NT2/D1 (cell line): ENCODE data around the gene ITCH.
A peak's percentile ranks its signal among the peaks of the same experiment; 100 is the strongest.

Experiments used
- DNase-seq: peaks from one replicate; pipeline ENCODE4 v3.0.0-alpha.2; 2011; ENCODE audit warnings: low read depth, low spot score
- H3K27me3 ChIP-seq: 2 replicates; pipeline ENCODE4 v1.6.0; 2011; ENCODE audit warnings: mild to moderate bottlenecking; ENCODE audit not compliant: insufficient read length, insufficient read depth
- H3K36me3 ChIP-seq: 2 replicates; pipeline ENCODE4 v1.6.1; 2011; ENCODE audit warnings: mild to moderate bottlenecking, low read length, mixed read lengths; ENCODE audit not compliant: insufficient read depth, insufficient read length
- H3K4me1 ChIP-seq: 2 replicates; pipeline ENCODE4 v1.5.1; 2011; ENCODE audit not compliant: insufficient read depth, insufficient read length
- H3K4me3 ChIP-seq: 2 replicates; pipeline ENCODE4 v1.5.1; 2011; ENCODE audit warnings: low read depth; ENCODE audit not compliant: insufficient read length
- H3K9ac ChIP-seq: 2 replicates; pipeline ENCODE4 v1.6.0; 2011; ENCODE audit warnings: low read depth; ENCODE audit not compliant: insufficient read length
- H3K9me3 ChIP-seq: 2 replicates; pipeline ENCODE4 v1.5.1; 2011; ENCODE audit warnings: mild to moderate bottlenecking, low read length; ENCODE audit not compliant: insufficient read depth
- SUZ12 ChIP-seq: IDR thresholded peaks from 2 replicates; pipeline ENCODE4 v1.6.1; 2011; ENCODE audit not compliant: insufficient read length, insufficient read depth; ENCODE audit errors: extremely low read depth
- YY1 ChIP-seq: IDR thresholded peaks from 2 replicates; pipeline ENCODE4 v1.6.1; 2011; ENCODE audit not compliant: insufficient read length, insufficient read depth
- ZNF274 ChIP-seq: IDR thresholded peaks from 2 replicates; pipeline ENCODE4 v1.6.1; 2011; ENCODE audit warnings: mild to moderate bottlenecking, low read depth, low read length

ITCH gene

GRCh38 chr20:34541917-34542316 is 178.8 kb downstream of the ITCH start:
- H3K4me1 ChIP-seq, result peaks cover 11% of the 10 kb centered on the region
- no peaks in the 10 kb centered on the region for H3K27me3 ChIP-seq
- peaks cover 51% of the 10 kb centered on the region for H3K36me3 ChIP-seq
- no peak overlapping the region for H3K4me3 ChIP-seq
- TF ChIP-seq SUZ12, result no peak
- no peak for TF ChIP-seq YY1
- no peak for TF ChIP-seq ZNF274
- no peaks in the 10 kb centered on the region for H3K9me3 ChIP-seq
- H3K9ac ChIP-seq, result no peak overlapping the region
- DNase-seq, result no peak

GRCh38 chr20:34542439-34542838 is 179.4 kb downstream of the ITCH start:
- Histone ChIP-seq H3K4me1 (peaks cover 11% of the 10 kb centered on the region), H3K36me3 (peaks cover 46% of the 10 kb centered on the region), H3K9ac (no peak overlapping the region), H3K4me3 (no peak overlapping the region), H3K9me3 (no peaks in the 10 kb centered on the region), H3K27me3 (no peaks in the 10 kb centered on the region)
- TF ChIP-seq ZNF274 (no peak), SUZ12 (no peak), YY1 (no peak)
- no peak for DNase-seq

GRCh38 chr20:34543463-34544056 is 180.5 kb downstream of the ITCH start:
- DNase-seq, result no peak
- Histone ChIP-seq H3K4me3 (no peak overlapping the region), H3K27me3 (no peaks in the 10 kb centered on the region), H3K4me1 (peaks cover 13% of the 10 kb centered on the region), H3K9me3 (no peaks in the 10 kb centered on the region), H3K36me3 (peaks cover 38% of the 10 kb centered on the region), H3K9ac (no peak overlapping the region)
- TF ChIP-seq YY1, result no peak

GRCh38 chr20:34544109-34544796 is 181.2 kb downstream of the ITCH start:
- Histone ChIP-seq H3K4me1 (peaks cover 14% of the 10 kb centered on the region), H3K9ac (peak overlapping the region; percentile 62), H3K9me3 (no peaks in the 10 kb centered on the region), H3K4me3 (no peak overlapping the region), H3K36me3 (peaks cover 31% of the 10 kb centered on the region), H3K27me3 (no peaks in the 10 kb centered on the region)
- no peak for DNase-seq
- TF ChIP-seq SUZ12 (no peak), ZNF274 (no peak), YY1 (no peak)

- peaks cover 7% of the 10 kb centered on the region for H3K36me3 ChIP-seq
- H3K4me1 ChIP-seq, result peaks cover 19% of the 10 kb centered on the region
- H3K9ac ChIP-seq, result no peak overlapping the region
- H3K27me3 ChIP-seq, result no peaks in the 10 kb centered on the region
- TF ChIP-seq YY1, result no peak
- TF ChIP-seq ZNF274, result no peak
- no peak for TF ChIP-seq SUZ12
- no peak overlapping the region for H3K4me3 ChIP-seq
- no peaks in the 10 kb centered on the region for H3K9me3 ChIP-seq
- no peak for DNase-seq
These were observed 183.7 kb downstream of the ITCH start for GRCh38 chr20:34546751-34547181.

- H3K27me3 ChIP-seq, result no peaks in the 10 kb centered on the region
- no peak for DNase-seq
- H3K9me3 ChIP-seq, result no peaks in the 10 kb centered on the region
- H3K9ac ChIP-seq, result no peak overlapping the region
- no peak for TF ChIP-seq YY1
- no peak overlapping the region for H3K4me3 ChIP-seq
- H3K36me3 ChIP-seq, result no peaks in the 10 kb centered on the region
- peaks cover 19% of the 10 kb centered on the region for H3K4me1 ChIP-seq
These were observed 185.0 kb downstream of the ITCH start for GRCh38 chr20:34547844-34548613.

GRCh38 chr20:34549291-34549928 is 186.3 kb downstream of the ITCH start:
- H3K4me1 ChIP-seq, result peaks cover 13% of the 10 kb centered on the region
- H3K9me3 ChIP-seq, result no peaks in the 10 kb centered on the region
- no peak overlapping the region for H3K9ac ChIP-seq
- H3K27me3 ChIP-seq, result no peaks in the 10 kb centered on the region
- H3K4me3 ChIP-seq, result no peak overlapping the region
- H3K36me3 ChIP-seq, result no peaks in the 10 kb centered on the region
- TF ChIP-seq YY1 (no peak), ZNF274 (no peak), SUZ12 (no peak)
- DNase-seq, result no peak
